Endothelial cell of umbilical vein (primary cell): ENCODE measurements around the gene SMCO2.

ENCODE experiments used
- CTCF ChIP-seq, 2 donors: IDR thresholded peaks; 1 replicate in 1 of 2; 2 replicates in 1 of 2; pipeline ENCODE4 v1.5.1; 2011; ENCODE audit warnings: low read length in 2 of 2, mild to moderate bottlenecking in 2 of 2, moderate library complexity in 2 of 2, control low read depth in 1 of 2, inconsistent platforms in 1 of 2, low read depth in 1 of 2; ENCODE audit not compliant: insufficient read depth in 1 of 2; ENCODE audit errors: extremely low read depth in 1 of 2
- POLR2A ChIP-seq: IDR thresholded peaks from 2 replicates; pipeline ENCODE4 v1.6.1; 2012; ENCODE audit warnings: low read depth, mild to moderate bottlenecking, control low read depth, low read length

- TF ChIP-seq CTCF (IDR thresholded peaks at IDR 0.05; ENCODE audit: extremely low read depth in 1 of 2, insufficient read depth in 1 of 2, low read depth in 1 of 2, low read length in 2 of 2) (no peak), POLR2A (no peak)
Measured at GRCh38 chr12:27463511-27464219, 17.1 kb downstream of the SMCO2 start.
